NCI-H187 (cell line): Measurements from ENCODE around the gene PRC1.
A peak's percentile ranks its signal among the peaks of the same experiment; 100 is the strongest.
"Not testable (repeated sequence)": the region's sequence is repeated elsewhere in the genome, so short reads cannot be mapped to it uniquely, and the experiment has no call there.

Experiments
- DNase-seq, 2 experiments: peaks; one replicate each; lab custom pipeline; 2025; lab: John Stamatoyannopoulos, UW

The PRC1 gene

GRCh38 chr15:90934256-90934948 is 59.9 kb downstream of the PRC1 start:
- DNase-seq: peak; percentile 66 to 83

- no peak for DNase-seq
Observed at GRCh38 chr15:90933301-90933700, 61.0 kb downstream of the PRC1 start.

GRCh38 chr15:90932660-90932991 is 61.7 kb downstream of the PRC1 start:
- no peak for DNase-seq

DNA sequence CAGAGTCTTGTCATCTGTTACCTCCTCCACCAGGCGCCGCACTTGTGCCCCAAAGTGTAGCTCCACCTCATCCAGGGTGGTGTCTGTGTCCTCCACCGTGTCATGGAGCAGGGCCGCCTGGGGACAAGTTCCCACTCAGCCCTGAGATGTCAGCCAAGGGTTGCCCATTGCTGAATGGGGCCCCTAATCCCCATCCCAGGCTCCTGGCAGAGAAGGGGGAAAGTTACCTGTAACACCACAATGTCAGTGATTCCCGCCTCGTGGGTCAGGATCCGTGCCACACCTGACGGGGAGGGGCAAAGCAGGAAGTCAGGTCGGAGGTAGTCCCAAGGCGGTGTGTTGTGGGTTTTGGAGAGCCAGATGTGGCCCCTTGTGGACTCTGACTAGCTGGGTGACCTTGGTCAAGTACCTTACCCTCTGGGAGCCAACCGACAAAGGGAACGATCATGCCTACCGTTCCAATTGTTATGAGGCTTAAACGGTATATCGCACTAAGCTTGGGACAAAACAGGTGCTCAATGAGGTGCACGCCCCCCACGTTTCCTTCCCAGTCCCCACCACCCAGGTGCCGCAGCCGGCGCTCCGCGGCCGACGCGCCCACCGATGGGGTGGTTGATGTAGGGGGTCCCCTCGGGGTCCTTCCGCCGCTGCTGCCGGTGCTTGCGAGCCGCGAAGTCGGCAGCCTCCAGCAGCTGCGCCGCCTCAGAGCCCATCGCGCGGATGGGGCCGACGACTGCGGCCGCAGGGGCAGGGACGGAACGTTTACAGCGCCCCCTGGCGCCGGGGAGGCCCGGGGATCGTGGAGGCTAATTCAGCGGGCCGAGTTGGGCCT is 62.3 kb downstream of the PRC1 start, which contains the start of gene HDDC3:
Gene HDDC3 (minus strand): TSS at position 722 of the 832 bp plus-strand sequence. CDS start 9 bp downstream, at position 713.
- peak; percentile 79 to 88 for DNase-seq

- no peak for DNase-seq
Observed at GRCh38 chr15:90931575-90931827, 62.8 kb downstream of the PRC1 start.

GRCh38 chr15:90930861-90931574 is 63.3 kb downstream of the PRC1 start:
- DNase-seq: no peak

- no peak for DNase-seq
Observed at GRCh38 chr15:90929246-90930019, 64.9 kb downstream of the PRC1 start.

DNA sequence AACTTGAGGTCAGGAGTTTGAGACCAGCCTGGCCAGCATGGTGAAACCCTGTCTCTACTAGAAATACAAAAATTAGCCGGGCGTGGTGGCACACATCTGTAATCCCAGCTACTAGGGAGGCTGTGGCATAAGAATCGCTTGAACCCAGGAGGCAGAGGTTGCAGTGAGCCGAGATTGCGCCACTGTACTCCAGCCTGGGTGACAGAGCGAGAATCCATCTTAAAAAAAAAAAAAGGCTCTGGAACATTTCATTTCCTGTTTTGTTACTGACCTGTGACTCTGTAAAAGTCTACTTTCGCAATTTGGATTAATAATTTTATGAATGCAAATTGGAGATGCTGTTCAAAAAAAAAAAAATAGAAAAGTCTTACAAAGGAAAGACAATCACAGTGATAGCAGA is 66.2 kb downstream of the PRC1 start:
- not testable (repeated sequence) for DNase-seq

- DNase-seq: not testable (repeated sequence)
Observed at GRCh38 chr15:90926766-90927165, 67.6 kb downstream of the PRC1 start.

DNA sequence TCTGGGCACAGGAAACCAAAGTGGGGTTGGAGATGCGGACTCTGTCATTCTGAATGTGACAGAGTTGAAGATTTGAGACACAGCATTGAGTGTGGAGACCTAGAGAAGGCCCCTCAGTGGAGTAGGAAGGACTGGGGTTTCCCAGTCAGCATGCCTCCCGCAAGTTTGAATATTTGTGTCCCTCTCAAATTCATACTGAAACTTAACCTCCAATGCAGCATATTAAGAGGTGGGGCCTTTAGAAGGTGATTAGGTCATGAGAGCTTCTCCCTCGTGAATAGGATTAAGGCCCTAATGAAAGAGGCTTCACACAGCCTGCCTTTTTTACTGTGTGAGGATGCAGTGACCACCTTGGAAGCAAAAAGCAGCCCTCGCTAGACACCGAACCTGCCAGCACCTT is 70.0 kb downstream of the PRC1 start:
- DNase-seq: no peak

DNA sequence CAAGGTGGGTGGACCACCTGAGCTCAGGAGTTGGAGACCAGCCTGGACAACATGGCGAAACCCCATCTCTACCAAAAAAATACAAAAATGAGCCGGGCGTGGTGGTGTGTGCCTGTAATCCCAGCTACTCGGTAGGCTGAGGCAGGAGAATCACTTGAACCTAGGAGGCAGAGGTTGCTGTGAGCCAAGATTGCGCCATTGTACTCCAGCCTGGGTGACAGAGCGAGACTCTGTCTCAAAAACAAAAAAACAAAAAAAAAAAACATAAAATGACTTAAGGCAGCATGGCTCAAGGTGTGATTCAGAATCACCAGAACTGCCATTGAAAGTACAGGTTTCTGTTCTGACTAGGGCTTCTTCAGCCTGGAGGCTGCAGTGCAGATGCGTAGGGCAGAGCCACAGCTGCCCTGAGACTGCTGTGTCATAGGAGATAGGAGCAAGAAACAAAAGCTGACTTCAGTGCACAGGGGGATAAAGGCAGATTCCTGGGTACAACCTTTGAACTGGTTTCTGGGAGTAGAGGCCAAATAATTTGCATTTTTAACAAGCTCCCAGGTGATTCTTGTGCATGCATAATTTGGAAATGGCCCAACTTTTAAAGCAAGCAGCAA is 71.5 kb downstream of the PRC1 start:
- DNase-seq: not testable (repeated sequence)

DNA sequence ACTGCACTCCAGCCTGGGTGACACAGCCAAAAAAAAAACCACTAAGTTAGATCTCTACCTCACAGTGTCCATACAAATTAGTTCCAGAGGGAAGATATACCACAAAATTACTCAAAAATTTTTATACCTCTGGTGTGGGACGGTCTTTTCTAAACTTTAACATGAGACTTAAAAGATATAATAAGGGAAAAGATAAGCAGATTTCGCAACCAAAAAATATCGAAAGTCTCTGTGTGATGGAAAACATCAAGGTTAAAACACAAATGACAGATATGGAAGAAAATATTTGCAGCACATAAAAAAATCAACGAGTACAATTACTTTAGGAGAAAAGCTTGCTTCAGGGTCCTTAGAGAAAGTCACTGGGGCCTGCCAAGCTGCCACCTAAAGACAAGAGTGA is 72.4 kb downstream of the PRC1 start:
- DNase-seq: no peak

DNA sequence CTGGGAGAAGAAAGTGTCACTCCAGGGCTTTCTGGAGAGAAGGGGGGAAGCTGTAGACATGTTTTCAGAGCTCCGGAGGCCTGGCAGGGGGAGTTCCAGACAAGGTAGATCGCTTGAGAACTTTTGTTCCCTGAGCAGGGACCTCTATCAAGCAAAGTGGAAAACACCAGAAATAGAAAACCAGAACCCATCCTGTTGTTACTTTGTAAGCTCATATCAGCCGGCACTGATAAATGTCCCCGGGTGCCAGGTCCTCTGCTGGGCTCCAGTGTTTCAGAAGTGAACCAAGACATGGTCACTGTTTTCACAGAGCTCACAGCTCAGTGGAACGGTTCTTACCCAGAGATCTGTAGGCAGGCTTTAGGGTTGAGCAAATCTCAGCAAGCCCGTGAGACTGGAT is 75.5 kb downstream of the PRC1 start:
- DNase-seq: no peak

- DNase-seq: no peak
Observed at GRCh38 chr15:90918034-90918788, 76.1 kb downstream of the PRC1 start.

- DNase-seq: no peak
Observed at GRCh38 chr15:90917569-90917968, 76.8 kb downstream of the PRC1 start.

GRCh38 chr15:90916461-90916860 is 77.9 kb downstream of the PRC1 start:
- DNase-seq: no peak
